Kidney tubule cell (primary cell): ENCODE data around the gene KAZN.

Experiments used
- DNase-seq: peaks from one replicate; pipeline ENCODE4 v3.0.0-alpha.2; 2018; ENCODE audit warnings: low spot score

KAZN gene

DNA sequence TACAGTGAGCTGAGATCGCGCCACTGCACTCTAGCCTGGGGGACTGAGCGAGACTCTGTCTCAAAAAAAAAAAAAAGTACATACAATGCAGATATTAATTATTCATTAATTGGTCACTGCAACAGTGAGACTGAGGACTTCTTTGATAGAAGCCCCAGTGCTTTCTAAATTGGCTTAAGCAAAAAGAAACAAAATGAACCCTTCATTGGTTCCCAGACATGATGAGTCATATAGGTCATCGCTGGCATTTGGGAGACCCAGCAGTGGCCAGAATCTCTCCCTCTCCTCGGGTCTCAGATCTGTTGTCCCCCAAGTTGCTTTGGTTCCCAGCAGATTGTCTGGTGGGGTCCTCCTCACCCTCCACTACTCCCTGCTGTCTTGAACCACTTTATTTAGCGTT, 144.9 kb downstream of the KAZN start:
- DNase-seq: no peak

DNA sequence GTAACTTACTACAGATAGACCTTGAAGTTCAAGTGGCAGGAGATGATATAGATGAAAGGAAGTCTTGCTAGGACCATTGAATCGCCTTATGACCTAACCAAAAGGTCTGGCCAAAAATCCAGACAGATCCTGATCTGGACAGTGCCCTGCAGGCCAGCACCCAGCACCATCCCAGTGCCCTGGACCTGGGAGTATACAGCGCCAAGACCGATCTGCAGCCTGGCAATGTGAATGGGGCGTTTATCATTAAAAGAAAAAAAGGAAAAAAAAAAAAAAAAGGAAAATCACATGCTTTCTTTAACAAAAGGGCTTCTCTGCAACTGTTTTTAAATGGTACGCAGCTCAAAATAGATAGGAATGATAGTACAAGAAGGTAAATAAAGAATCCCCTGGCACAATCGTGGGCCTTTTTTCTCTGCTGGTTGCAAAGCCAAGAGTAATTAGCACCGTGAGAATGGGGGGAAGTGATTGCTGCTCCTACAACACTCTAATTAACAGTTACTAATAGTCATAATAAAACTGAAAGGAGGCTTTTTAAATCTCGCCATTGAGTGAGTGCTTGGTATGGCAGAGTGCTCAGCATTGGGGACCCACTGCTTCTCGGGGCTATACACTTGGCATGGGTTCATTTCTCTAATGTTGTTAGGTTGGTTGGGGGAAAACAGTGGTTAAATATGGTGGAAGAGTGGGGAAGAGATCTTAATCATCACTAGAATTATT, 146.7 kb downstream of the KAZN start:
- DNase-seq: no peak

DNA sequence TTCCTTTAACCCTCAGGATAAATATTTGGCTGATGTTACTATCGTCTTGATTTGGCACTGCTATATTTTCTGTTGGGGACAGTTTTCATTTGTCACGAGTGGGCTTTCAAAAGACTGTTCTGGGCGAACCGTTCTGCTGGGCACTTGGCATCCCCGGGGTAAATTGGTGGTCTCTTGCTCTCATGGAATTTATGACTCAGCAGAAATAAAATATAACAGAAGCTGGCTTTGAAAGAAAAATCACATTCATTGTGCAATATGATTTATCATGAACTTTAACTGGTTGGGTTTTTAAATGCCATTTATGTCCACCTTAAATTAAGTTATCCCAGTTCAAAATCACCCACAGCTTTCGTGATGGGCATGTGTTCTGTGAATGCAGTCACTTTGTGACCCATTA, 147.3 kb downstream of the KAZN start:
- no peak for DNase-seq

DNA sequence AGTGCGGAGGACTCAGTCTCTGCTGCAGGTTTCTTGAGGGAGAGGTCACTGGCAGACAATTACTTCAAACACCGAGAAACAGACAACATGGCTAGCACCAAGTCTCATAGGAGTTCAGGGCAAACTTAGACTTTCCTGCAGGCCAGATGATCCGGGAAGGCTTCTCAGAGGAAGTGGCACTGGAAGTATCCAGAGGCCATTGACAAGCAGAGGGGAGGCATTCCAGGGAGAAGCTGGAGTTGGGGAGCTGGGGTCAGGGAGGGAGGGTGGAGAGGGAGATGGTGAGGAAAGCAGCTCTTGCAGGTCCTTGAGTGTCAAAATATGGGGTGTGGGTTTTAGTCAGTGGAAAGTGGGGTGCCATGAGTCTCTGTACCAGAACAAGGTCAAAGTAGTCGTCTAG, 147.9 kb downstream of the KAZN start:
- no peak for DNase-seq

DNA sequence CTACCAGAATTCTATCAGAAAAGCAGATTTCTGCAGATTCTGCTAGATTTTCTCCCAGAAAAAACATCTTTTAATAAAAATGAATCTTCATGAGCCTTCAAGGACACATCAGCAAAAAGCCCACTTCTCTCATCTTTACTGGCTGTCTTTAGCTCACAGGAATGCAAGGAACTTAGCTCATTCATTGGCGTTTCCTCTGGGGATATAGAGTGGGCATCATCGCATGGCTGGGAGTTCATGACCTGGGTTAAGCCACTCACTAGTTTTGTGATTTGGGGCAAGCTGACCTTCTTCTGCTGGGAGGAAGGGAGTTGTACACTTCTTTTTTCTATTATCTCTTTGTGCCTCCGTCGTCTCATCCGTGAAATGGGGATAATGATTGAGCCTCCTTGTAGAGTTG, 149.7 kb downstream of the KAZN start:
- no peak for DNase-seq

DNA sequence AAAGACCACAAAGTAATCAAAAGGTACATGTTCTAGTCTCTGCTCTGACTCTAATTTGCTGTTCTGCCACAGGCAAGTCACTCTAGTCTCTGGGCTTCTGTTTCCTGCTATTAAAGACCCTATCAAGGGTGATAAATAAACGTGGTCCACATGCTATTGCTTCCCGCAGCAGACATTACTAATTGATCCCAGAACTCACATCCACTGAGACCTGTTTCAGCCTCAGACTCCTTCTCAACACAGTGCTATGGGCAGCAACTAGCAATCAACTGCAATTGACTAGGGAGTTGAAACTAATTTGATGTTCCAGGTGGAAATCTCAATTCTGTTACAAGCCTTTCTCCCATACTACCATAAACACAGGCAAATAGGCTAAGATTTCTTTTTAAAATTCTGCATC, 150.5 kb downstream of the KAZN start:
- DNase-seq: no peak

DNA sequence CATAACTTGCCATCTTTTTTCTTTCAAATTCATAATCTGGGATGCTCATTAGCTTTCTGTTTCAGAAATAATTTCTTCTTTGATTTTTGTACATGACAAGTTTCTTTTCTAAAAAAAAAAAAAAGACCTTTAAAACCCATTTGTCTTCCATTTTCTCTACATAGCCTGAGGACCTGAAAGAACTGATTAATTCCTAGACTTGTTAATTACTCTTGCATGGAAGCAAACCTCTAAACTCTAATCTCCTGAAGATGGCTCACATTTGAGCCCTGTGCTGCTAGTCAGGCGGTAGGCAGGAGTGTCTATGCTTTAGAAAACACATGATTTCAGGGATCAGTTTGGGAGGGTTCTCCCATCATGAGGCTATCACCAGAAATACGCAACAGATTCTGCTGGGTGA, 152.0 kb downstream of the KAZN start:
- no peak for DNase-seq

DNA sequence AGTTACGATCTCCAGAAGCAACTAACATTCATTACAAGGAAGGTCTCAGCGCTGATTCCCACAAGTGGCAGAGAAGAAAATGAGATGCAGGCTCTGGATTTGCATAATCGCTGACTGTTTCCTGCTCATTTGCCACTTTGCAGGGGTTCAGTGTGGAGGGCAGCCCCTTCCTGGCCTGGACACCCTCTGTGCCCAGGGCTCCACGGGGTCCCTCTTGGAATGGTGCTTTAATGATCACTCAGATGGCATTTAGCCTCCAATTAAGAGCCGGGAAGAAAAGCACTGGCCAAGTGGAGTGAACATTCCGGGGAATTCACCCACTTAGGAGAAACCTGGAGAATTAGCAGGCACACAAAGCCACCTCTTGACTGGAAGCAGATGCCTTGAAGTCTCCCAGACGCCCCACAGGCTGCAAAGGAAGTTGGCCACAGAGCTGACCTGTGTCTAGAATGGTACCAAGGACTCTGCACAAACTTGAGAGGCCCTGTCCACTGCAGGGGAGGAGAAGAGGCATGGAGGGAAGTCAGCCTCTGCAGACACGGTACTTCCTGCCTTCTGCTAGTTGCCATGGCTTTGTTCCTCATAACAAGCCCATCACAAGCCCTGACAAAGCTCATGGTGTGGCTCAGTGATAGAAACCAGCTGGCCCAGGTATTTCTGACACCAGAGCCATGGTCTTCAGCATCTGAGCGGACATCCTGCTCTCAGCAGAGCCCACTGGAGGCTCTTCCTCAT, 157.2 kb downstream of the KAZN start:
- DNase-seq: peak; percentile 42

DNA sequence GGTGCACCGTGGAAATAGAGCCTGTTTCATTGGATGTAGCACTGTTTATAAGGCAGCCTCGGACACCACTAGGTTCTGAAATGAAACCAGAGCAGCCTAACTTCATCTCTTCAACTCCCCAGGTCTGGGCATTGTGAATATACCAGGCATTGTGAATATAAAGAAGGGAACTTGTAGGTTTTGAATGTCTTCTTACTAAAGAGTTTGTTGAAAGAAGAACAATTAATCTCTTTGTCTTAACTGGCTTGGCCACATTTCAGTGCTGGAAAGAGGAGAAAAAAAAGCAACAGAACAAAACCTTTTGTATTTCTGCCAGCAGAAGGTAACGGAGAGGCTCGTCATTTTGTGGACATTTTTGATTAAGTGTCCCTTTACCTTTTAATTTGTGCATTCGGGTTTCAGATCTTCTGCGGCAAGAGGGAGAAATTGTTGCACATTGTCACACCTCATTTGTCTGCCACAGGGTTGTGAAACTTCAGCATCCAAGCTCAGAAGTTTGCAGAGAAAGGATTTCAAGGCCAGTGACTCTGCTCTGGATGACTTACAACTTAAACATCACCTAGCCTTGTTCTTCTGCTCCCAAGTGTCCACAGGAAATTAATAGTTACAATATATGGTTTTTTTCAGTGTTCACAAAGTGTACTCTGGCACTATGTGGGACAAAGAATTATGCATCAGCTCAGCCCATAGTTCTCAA, 158.3 kb downstream of the KAZN start:
- peak; percentile 60 for DNase-seq

DNA sequence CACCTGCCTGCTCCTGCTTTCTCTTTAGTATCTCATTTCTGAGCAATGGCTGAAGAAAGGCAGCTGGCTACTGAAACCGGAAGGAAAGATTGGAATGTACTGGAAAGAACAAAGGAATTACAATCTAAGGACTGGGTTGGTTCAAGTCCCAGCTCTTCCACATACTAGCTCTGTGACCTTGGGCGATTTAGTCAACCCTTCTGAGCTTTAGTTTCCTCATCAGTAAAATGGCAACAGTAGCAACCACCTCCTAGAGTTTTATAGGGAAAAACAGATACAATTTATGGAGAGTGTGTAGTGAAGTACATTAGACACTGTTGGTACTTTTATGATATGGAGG, 158.8 kb downstream of the KAZN start:
- no peak for DNase-seq

DNA sequence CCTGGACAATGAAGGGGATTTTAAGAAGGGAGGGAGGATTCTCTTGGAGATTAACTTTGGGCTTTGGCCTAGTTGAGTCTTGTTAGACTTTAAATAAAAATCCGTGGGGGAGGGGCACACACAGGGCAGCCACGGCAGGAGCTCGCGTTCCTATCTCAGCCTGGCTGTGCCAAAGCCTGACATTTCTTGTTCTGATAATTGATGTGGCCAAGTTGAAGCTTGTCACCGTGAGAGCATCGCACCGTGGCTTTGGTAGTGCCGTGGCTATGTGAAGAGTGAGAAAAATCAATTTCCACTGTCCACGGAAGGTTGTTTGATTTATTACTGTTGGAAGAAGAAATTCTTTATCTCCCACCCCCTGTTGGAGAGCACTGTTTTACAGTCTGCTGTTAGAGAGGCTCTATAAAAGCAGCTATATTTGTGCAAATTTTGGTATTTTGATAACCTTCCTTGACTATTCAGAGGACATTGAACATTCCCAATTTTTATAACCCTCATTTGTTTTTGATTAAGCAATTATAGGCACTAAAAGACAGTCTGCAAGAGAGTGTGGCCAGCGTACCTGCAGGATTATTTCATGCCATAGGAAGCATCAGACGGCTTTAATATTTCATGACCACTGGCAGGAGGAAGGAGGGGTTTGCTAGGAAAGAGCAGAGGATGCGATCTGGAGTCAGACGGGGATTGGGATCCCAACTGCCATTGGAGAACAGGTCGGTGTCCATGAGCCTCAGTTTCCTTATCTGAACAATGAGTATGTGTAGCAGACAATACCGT, 160.7 kb downstream of the KAZN start:
- DNase-seq: no peak

DNA sequence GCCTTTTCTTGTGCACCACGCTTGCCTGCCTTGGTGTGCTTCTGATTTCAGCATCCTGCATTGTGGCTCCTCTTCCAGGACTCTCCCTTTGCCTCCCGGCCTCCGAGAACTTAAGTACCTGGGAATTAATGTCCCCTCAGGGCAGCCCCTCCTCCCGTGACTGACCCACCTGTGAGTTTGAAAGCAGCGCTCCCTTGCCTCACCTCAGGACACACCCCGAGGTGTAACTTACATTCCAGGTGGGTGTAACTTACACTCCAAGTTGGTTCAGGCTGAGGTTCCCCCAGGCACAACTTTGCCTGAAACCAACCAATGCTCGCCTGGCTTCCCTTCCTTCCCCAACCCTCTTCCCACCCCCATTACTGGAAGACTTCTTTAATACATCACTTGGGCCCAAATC, 161.4 kb downstream of the KAZN start:
- no peak for DNase-seq

DNA sequence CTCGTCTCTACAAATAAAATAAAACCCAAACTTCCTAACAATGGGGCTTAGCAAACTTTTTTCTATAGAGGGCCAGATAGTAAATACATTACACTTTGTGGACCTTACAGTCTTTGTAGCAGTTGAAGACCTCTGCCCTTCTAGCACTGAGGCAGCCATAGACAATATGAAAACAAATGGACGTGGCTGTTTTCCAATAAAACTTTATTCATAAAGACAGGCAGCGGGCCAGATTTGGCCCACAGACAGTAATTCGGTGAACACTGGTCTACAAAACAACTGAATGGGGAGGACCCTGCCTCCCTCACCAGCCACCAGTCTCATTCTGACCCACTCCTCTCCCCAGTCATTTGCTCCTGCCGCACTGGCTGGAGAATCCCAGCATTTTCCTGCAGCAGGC, 162.3 kb downstream of the KAZN start:
- no peak for DNase-seq

DNA sequence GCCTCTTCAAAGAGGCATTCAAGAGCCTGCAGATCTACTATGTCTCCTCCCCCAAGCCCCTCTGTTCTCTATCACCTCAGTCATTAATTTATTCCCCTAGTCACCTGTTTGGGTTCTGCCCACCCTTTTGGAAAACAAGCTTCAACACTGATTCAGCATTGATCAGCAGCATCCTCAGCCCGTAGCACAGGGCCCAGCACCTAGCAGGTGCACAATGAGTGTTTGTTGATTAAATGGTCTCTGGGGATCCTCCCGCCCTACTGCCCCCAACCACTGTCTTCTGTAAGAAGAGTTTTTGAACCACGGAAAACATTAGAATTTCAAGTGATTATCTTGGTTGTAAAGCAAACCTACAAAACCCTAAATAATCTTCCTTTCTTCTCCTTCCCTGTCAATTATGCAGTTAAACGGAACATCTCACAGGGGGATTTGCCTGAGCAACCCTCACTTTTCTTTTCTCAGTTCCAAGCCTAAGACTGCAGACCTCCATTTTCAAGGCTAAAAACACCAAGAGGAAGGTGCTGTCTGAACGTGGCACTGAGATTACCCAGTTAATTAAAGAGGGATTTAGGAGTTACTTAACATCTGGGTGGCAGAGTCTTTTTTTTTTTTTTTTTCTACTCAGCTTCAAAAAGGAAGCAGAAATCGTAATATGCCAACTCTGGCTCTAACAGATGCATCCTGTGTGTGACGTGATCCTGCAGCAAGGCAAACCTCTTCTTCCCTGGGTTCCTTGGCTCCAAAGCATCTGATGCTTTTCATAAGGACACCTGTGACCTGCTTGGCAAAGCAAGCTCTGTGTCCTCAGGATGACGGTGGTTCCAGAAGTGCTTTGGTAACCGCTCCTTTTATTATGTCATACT, 163.0 kb downstream of the KAZN start:
- DNase-seq: no peak

DNA sequence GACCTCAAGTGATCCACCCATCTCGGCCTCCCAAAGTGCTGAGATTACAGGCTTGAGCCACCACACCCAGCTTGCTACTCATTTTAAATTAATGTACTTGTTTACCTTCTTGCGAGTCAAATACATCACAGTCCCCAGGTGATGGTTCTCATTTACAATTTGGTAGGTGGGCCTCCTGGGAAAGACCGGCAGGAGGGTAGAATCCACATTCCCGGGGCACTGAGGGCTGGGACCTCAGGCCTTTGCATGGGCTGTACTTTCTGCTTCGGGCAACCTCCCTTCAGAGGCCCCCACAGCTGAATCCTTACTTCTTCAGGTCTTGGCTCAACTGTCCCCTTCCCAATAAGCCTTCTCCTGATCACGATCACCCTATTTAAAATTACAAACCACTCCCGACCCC, 165.5 kb downstream of the KAZN start:
- DNase-seq: no peak

DNA sequence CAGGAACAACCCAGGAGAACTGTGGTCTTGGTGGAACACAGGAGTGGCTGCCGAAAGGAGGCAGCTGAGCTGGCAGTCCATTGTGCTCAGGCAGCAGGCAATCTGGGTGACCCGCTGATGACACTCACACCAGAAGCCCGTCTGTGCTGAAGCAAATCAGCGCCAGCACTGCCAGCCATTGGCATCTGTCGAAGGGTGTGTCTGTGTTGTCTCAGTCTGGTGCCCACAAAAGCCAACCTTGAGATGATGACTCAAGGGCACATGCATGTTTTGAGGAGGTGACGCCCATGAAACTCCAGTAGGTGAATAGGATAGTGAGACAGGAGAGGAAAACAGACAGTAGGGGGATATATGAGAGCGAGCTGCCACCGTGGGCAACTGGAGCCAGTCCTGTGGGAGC, 167.3 kb downstream of the KAZN start:
- peak; percentile 91 for DNase-seq

DNA sequence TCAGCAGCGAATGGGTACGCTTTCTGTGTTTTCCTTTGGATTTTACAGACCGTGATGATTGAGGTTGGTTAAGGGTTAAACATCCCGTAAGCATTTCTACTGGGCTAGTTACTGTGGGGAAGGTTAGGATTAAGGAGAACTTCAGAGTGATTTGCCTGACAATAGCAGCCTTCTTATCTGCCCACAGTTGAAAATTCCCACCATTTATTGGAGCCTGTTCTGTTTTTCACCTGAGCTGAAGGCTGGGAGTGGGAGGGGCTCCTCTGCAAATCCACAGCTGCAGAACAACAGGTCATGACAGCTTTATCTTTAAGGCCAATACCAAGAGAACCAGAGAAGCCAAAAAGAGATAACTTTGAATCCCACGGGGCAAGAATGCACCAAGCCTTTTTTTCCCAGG, 168.6 kb downstream of the KAZN start:
- DNase-seq: no peak

DNA sequence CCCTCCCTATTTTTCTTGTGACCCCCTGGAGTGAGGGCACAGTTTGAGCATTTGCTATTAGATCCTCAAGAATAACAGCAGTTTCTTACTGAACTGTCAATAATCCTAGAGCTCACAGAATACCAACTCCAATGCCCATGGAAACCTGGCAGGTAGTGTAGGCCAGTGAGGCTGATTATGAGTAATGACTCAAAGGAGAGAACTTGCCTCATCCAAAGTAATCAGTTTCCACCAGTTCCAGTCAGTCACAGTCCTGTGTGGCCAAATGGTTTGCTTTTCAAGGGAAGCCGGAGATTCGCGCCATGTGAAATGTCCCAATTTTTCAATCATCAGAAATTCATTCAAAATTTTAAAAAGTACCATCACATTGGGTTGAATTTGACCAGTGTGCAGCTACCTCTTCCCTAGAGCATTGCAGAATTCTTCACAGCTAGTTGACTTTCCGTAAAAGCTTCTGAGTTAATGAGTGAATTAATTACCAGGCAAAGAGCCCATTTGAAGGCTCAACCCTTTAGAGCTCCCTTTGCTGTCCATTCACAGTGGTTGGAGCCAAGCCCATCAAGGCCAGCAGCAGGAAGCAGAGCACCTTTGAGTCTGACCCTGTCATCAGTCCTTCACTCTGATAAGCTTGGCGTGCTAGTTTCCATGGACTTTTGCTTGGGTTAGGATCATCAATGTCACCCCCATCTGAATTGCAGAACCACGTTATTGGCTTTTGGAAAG, 170.3 kb downstream of the KAZN start:
- peak; percentile 35 for DNase-seq

DNA sequence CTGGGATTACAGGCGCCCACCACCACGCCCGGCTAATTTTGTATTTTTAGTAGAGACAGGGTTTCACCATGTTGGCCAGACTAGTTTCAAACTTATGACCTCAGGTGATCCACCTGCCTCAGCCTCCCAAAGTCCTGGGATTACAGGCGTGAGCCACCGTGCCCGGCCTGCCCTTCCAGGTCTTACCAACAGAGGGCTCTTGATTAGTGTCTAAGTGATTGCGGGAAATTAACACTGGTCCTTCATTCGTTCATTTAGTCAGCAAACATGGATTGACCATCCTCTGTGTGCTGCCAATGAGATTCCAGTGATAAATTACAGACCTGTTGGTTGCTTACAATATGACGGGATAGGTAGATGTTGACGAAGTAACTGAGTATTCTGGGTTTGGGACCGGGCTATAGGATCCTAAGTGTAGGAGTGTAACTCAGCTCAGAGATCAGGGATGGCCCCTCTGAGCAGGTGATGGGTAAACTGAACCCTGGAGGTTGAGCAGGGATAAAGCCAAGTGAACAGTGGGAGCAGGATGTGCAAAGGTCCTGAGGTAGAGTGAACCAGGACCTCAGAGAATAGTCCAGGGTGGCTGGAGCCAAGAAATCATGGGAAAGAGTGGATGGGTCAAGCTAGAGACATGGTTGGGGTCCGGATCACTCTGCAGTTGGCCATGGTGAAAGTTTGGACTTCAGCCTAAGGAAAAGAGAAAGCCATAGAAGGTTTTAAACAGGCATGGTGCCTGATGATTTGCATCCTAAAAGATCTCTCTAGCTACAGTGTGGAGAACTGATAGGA, 171.2 kb downstream of the KAZN start:
- DNase-seq: no peak

DNA sequence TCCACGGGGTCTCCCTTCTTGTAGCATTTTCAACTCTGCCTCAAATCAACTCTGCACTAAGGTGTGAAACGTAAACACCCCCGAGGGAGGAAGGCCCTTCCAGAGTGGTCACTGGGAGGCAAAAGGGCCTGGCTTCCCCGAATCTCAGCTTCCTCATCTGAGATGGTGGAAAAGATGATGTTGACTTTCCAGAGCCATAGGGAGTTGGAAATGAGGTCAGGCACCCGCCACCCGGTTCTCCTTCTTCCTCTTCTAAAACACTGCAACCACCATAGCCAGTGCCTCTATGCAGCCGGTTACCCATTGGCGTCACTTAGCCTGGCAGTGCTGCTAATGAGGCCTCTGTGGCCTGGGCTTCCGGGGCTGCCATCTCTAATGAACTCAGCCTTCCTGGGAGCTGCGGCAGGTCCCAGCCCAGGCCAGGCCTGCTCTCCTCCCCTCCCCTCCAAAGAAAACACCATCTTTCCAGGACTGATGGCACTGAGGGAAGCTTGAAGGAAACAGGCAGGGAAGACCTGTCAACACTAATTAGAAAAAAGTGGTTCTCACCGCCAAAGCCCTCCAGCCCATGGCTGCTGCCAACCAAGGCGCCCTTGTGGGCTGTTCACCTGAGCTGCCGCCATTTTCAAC, 175.0 kb downstream of the KAZN start:
- DNase-seq: no peak
